GM12872 (cell line): ENCODE measurements around the gene WNK4.

Source experiments
- TF ChIP-seq, protein P1 (sequence below): IDR thresholded peaks from 3 replicates; pipeline ENCODE4 v1.5.1; 2011; ENCODE audit warnings: low read depth, mild to moderate bottlenecking, low read length, moderate library complexity; ENCODE audit not compliant: insufficient read depth

WNK4 gene

DNA sequence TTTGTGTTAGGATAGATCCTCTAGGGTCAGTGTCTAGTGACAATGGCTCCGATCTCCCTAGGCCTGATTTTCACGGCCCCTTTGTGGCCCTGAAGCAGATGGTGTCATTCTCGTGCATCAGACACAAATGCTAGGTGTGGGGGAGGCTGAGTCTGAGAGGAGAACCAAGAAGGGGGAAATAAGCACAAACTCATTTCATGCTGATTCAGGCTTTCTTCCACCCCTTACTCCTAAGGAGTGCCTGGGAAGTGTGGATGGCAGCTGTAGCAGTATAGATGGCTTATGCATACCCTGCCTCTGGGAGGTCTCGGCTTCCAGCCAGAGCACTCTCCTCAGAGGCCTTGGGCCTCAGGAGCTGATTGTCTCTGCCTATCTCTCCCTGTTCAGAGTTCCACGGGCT, 1.8 kb upstream of the WNK4 start:
- TF ChIP-seq, protein P1, sequence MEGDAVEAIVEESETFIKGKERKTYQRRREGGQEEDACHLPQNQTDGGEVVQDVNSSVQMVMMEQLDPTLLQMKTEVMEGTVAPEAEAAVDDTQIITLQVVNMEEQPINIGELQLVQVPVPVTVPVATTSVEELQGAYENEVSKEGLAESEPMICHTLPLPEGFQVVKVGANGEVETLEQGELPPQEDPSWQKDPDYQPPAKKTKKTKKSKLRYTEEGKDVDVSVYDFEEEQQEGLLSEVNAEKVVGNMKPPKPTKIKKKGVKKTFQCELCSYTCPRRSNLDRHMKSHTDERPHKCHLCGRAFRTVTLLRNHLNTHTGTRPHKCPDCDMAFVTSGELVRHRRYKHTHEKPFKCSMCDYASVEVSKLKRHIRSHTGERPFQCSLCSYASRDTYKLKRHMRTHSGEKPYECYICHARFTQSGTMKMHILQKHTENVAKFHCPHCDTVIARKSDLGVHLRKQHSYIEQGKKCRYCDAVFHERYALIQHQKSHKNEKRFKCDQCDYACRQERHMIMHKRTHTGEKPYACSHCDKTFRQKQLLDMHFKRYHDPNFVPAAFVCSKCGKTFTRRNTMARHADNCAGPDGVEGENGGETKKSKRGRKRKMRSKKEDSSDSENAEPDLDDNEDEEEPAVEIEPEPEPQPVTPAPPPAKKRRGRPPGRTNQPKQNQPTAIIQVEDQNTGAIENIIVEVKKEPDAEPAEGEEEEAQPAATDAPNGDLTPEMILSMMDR = no peak

DNA sequence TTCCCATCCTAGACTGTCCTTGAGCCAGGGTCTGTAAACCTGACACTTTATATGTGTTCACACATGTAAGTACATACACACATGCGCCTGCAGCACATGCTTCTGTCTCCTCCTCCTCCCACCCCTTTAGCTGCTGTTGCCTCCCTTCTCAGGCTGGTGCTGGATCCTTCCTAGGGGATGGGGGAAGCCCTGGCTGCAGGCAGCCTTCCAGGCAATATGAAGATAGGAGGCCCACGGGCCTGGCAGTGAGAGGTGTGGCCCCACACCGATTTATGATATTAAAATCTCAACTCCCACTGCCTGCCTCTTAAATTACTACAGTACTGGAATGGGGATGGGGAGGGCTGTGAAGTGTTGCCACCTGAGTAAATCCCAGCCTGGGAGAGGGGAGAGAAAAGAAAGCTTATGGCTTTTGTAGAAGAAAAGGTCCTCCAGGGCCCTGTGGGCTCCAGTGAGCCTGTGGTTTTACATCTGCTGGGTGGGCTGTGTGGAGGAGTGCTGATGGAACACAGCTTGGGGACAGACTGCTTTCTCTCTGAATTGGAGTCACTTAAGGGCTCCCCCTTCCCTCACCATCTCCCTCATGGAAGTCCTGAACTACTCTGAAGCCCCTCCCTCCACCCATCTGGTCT, 990 bp upstream of the WNK4 start:
- TF ChIP-seq, protein P1 = no peak

DNA sequence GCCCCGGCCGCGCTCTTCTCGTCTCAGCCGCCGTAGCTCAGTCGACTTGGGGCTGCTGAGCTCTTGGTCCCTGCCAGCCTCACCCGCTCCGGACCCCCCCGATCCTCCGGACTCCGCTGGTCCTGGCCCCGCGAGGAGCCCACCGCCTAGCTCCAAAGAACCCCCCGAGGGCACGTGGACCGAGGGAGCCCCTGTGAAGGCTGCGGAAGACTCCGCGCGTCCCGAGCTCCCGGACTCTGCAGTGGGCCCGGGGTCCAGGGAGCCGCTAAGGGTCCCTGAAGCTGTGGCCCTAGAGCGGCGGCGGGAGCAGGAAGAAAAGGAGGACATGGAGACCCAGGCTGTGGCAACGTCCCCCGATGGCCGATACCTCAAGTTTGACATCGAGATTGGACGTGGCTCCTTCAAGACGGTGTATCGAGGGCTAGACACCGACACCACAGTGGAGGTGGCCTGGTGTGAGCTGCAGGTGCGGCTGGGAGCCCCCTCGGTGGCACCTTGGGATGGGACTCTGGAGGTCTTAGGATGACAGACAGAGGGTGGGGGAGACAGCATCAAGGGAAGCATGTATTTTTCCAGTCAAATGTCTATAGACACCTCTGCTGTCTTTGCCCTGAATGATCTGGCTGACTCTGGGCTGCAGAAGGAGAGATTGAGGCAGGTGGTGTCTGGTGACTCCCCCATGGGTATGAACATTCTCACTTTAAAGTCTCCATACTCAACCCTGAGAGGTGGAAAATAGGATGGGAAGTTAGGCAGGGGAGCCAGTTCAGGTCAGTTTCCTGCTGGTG, 635 bp downstream of the WNK4 start:
- TF ChIP-seq, protein P1 = no peak

DNA sequence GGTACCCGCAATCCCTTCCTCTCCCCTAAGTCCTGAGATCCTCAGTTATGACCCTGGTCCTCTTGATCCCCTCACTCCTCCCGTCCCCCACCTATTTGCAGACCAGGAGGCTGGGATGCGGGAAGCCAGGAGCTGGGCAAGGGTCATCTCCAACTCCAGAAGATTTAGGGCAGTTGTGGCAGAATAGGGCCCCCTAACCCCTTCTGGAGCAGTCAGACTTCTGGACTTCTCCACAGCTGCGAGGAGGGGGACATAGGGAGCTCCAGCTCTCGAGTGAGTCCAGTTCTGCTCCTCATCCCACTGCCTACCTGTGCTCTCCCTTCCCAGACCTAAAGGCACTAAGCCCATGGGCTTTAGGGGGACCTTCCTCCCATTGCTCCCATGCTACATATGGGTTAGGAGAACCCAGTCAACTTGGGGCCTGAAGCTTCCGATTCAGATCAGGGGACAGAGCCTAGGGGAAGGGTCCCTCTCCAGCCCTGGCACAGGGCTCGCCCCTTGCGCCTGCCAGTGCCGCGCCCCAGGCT, 1.3 kb downstream of the WNK4 start:
- TF ChIP-seq, protein P1 = no peak

- TF ChIP-seq, protein P1 = no peak
Measured at GRCh38 chr17:42782166-42783061, 2.0 kb downstream of the WNK4 start.

GRCh38 chr17:42783062-42783790, 2.8 kb downstream of the WNK4 start:
- TF ChIP-seq, protein P1 = no peak
